ENCODE data around the gene CLDND2. TPM values are rescaled to one million over a fixed set of nuclear protein-coding genes. Genes with fewer than 3 reads are reported as not detected.
"Not testable (repeated sequence)": the region's sequence is repeated elsewhere in the genome, so short reads cannot be mapped to it uniquely, and the experiment has no call there.

The CLDND2 gene
- total and polyA plus RNA-seq, 8 donors: 0.88 to 4.3 (median 1.3) TPM; not detected in 5

DNA sequence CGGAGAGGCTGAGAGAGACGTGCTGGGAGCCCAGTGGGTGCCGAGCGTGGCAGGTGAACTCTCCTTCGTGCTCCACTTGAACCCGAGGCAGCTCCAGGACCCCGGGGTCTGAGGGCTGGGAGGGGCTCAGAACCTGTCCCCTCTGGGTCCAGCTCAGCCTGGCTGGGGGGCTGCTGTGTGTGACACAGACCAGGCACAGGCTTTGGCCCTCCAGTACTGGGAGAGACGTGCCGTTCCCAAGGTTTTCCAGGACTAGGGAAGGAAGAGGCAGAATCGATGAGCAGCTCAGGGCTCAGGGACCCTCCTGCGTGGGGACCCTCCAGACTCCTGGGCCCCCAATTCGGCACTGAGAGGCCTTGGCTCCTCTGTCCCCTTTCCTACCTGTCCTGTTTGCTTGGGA is 46.4 kb upstream of the CLDND2 start:
- no peak for TF ChIP-seq POLR2AphosphoS5 (IDR thresholded peaks at IDR 0.05)
- H3K4me1 ChIP-seq: peaks cover 0 to 4% (median 0%) of the 10 kb centered on the region in 4 donors
- intact Hi-C loops (cut with DNase I; ENCODE audit: low total_unique reads): no loop called here
- H3K4me3 ChIP-seq: no peak overlapping the region
- WGBS, 5 donors: 80 to 89% (median 82%) methylated on average over 12 of the region's 12 CpGs
- no peaks in the 10 kb centered on the region for H3K9me3 ChIP-seq
- no peaks in the 10 kb centered on the region for H3K36me3 ChIP-seq
- peaks cover 0 to 53% (median 0%) of the 10 kb centered on the region in 3 donors for H3K27me3 ChIP-seq
- H3K27ac ChIP-seq: no peak overlapping the region
- no peak for DNase-seq

GRCh38 chr19:51410950-51411748 is 42.3 kb upstream of the CLDND2 start:
- WGBS, 5 donors: 84 to 91% (median 89%) methylated on average over 15 of the region's 15 CpGs
- Histone ChIP-seq H3K27ac (no peak overlapping the region), H3K9me3 (no peaks in the 10 kb centered on the region), H3K36me3 (no peaks in the 10 kb centered on the region), H3K4me3 (no peak overlapping the region), H3K27me3 (peaks cover 0 to 33% (median 0%) of the 10 kb centered on the region in 3 donors), H3K4me1 (peaks cover 0 to 13% (median 0%) of the 10 kb centered on the region in 4 donors)
- no peak for TF ChIP-seq CTCF (IDR thresholded peaks at IDR 0.05)
- TF ChIP-seq POLR2AphosphoS5 (IDR thresholded peaks at IDR 0.05): no peak
- no peak for DNase-seq
- intact Hi-C loops (cut with DNase I; ENCODE audit: low total_unique reads): no loop called here

DNA sequence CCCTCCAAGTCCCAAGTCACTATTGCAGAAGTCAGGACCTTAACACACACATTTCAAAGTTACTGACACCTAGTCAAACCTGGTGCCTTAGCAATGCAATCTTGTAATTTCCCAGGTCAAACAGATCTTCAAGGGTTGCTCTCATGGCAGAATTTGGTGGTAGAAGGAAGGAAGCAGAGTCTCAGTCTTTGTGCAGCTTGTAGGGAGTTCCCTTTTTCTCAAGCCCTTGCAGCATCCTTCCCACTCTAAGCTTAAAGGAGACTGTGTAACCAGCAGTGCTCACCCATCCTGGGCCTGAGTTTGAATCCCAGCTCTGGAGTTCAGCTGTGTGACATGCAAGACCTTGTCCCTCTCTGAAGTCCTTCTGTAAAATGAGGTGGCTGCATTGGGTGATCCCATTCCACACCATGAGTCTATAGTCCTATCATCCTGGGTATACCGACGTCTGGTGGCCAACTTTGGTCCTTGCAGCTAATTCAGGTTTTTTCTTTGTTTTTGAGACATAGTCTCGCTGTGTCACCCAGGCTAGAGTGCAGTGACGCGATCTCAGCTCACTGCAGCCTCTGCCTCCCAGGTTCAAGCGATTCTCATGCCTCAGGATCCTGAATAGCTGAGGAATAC is 38.8 kb upstream of the CLDND2 start:
- 28 to 44% (median 39%) methylated on average over 6 of the region's 6 CpGs for WGBS, 5 donors
- TF ChIP-seq CTCF (IDR thresholded peaks at IDR 0.05) (peak in 5 of 7 experiments; percentile 9 to 51 (median 30)), POLR2AphosphoS5 (IDR thresholded peaks at IDR 0.05) (no peak)
- no peaks in the 10 kb centered on the region for H3K36me3 ChIP-seq
- peak overlapping the region in 1 of 5 donors; percentile 50 for H3K27ac ChIP-seq
- H3K4me3 ChIP-seq: no peak overlapping the region
- peaks cover 0 to 21% (median 0%) of the 10 kb centered on the region in 3 donors for H3K27me3 ChIP-seq
- peaks cover 0 to 11% (median 0%) of the 10 kb centered on the region in 4 donors for H3K4me1 ChIP-seq
- intact Hi-C loops (cut with DNase I; ENCODE audit: low total_unique reads): no loop called here
- peaks cover 0 to 14% (median 6%) of the 10 kb centered on the region in 4 donors for H3K9me3 ChIP-seq
- DNase-seq: peak; percentile 40 to 65

DNA sequence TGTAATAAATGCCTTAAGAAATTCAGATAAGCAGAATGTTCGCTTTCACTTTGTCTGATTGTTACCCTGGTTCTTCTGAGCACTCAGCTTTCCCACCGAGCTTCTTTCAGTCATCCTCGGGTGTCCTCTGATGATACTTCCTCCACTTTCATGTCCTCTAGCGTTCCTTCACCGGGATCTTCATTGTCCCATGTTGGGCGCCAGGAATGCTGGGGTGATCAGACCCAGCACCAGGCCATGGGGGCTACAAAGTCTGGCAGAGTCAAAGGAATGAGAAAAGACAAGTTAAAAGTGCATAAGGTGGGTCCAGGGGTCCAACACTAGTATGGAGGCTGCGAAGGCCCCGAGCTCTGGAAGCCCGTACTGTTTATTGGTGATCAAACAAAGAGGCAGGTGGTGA is 33.3 kb upstream of the CLDND2 start:
- no peaks in the 10 kb centered on the region for H3K4me1 ChIP-seq
- intact Hi-C loops (cut with DNase I; ENCODE audit: low total_unique reads): no loop called here
- peaks cover 4 to 28% (median 17%) of the 10 kb centered on the region in 4 donors for H3K9me3 ChIP-seq
- no peak overlapping the region for H3K4me3 ChIP-seq
- peaks cover 0 to 10% (median 0%) of the 10 kb centered on the region in 3 donors for H3K27me3 ChIP-seq
- WGBS, 5 donors: 93 to 97% (median 95%) methylated on average over 9 of the region's 9 CpGs
- no peaks in the 10 kb centered on the region for H3K36me3 ChIP-seq
- H3K27ac ChIP-seq: no peak overlapping the region
- no peak for DNase-seq
- TF ChIP-seq CTCF (IDR thresholded peaks at IDR 0.05) (no peak), POLR2AphosphoS5 (IDR thresholded peaks at IDR 0.05) (no peak), EP300 (IDR thresholded peaks at IDR 0.05) (no peak), POLR2A (IDR thresholded peaks at IDR 0.05) (no peak)

- H3K4me1 ChIP-seq; H3K4me3 ChIP-seq; H3K27me3 ChIP-seq; H3K27ac ChIP-seq; intact Hi-C loops (cut with DNase I; ENCODE audit: low total_unique reads); H3K36me3 ChIP-seq; DNase-seq: not testable (repeated sequence)
- H3K9me3 ChIP-seq: peaks cover 4 to 28% (median 17%) of the 10 kb centered on the region in 4 donors
- 82 to 97% (median 87%) methylated on average over 7 of the region's 7 CpGs for WGBS, 5 donors
These were observed 31.1 kb upstream of the CLDND2 start for GRCh38 chr19:51399936-51400335.

Measured in stomach (tissue), 9 donors.